ENCODE results near the gene OR5H6. TPM values are rescaled to one million over a fixed set of nuclear protein-coding genes. Genes with fewer than 3 reads are reported as not detected.

The OR5H6 gene
- total and polyA plus RNA-seq, 2 of the 13 experiments (the other 11 are each of a cell fraction or from before 2014, with no cell fraction given), result not detected

DNA sequence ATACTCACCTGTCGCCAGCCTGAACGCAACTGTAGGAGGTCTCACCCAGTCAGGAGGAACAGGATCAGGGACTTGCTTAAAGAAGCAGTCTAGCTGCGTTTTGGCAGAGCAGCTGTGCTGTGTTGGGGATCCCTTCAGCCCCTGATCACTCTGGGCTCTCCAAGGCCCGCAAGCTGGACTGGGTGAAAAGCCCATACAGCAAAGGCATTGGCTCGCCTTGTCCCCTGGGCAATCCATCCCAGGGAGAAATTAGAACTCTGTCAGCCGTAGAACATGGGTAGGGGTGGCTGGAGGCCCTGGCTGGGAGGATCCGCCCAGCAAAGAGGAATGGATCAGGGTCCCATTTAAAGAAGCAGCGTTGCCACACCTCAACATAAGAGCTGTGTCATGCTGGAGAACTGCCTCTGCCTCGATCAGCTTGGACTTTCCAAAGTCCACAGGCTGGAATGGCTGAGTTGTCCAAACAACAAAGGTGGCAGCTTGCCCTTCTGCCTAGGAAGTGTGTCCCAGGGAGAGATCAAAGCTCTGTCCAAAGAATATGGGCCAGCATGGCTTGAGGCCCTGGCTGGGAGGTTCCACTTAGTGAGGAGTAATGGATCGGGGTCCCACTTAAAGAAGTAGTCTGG is 27.4 kb downstream of the OR5H6 start (continued):
- TF ChIP-seq, protein P1, sequence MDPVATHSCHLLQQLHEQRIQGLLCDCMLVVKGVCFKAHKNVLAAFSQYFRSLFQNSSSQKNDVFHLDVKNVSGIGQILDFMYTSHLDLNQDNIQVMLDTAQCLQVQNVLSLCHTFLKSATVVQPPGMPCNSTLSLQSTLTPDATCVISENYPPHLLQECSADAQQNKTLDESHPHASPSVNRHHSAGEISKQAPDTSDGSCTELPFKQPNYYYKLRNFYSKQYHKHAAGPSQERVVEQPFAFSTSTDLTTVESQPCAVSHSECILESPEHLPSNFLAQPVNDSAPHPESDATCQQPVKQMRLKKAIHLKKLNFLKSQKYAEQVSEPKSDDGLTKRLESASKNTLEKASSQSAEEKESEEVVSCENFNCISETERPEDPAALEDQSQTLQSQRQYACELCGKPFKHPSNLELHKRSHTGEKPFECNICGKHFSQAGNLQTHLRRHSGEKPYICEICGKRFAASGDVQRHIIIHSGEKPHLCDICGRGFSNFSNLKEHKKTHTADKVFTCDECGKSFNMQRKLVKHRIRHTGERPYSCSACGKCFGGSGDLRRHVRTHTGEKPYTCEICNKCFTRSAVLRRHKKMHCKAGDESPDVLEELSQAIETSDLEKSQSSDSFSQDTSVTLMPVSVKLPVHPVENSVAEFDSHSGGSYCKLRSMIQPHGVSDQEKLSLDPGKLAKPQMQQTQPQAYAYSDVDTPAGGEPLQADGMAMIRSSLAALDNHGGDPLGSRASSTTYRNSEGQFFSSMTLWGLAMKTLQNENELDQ (CRISPR knock-in tag; IDR thresholded peaks at IDR 0.05; ENCODE audit: borderline replicate concordance), result no peak
- no peak for TF ChIP-seq HNRNPH1 (optimal IDR thresholded peaks at IDR 0.05; ENCODE audit: low read depth, low read length)
- no peak for TF ChIP-seq SRSF1 (optimal IDR thresholded peaks at IDR 0.05; ENCODE audit: low read depth, low read length)
- TF ChIP-seq RBFOX2 (IDR thresholded peaks at IDR 0.05; ENCODE audit: low read depth, low read length), result no peak
- no peak for TF ChIP-seq ATM (IDR thresholded peaks at IDR 0.05; ENCODE audit: borderline replicate concordance)
- TF ChIP-seq DPF2 (CRISPR knock-in tag; IDR thresholded peaks at IDR 0.05; ENCODE audit: borderline replicate concordance, low read depth), result no peak
- no peak for TF ChIP-seq DBP (CRISPR knock-in tag; IDR thresholded peaks at IDR 0.05; ENCODE audit: not compliant biosample characterization)
- no peak for TF ChIP-seq JDP2 (CRISPR knock-in tag; IDR thresholded peaks at IDR 0.05; ENCODE audit: borderline replicate concordance)
- no peak for TF ChIP-seq KAT7 (CRISPR knock-in tag; IDR thresholded peaks at IDR 0.05; ENCODE audit: borderline replicate concordance)
- TF ChIP-seq ZBTB42 (CRISPR knock-in tag; IDR thresholded peaks at IDR 0.05), result no peak
- TF ChIP-seq THAP8 (CRISPR knock-in tag; IDR thresholded peaks at IDR 0.05; ENCODE audit: borderline replicate concordance), result no peak
- TF ChIP-seq ZNF619 (CRISPR knock-in tag; IDR thresholded peaks at IDR 0.05), result no peak
- no peak for TF ChIP-seq SIN3A (IDR thresholded peaks at IDR 0.05; ENCODE audit: borderline replicate concordance, low read depth, low read length)
- no peak for TF ChIP-seq ZNF678 (CRISPR knock-in tag; IDR thresholded peaks at IDR 0.05)
- peak; percentile 66; the same call in 1 of the 2 replicates for TF ChIP-seq NFE2L2 (IDR thresholded peaks at IDR 0.05; ENCODE audit: low read length)
- no peak for TF ChIP-seq JUND (CRISPR knock-in tag; IDR thresholded peaks at IDR 0.05)
- TF ChIP-seq ARNT (IDR thresholded peaks at IDR 0.05), result no peak
- no peak for TF ChIP-seq ZBTB21 (CRISPR knock-in tag; IDR thresholded peaks at IDR 0.05)
- no peak for TF ChIP-seq ZNF724P (CRISPR knock-in tag; IDR thresholded peaks at IDR 0.05; ENCODE audit: borderline replicate concordance)
- TF ChIP-seq ARHGAP35 (CRISPR knock-in tag; IDR thresholded peaks at IDR 0.05; ENCODE audit: borderline replicate concordance), result no peak
- no peak for TF ChIP-seq STAT6 (CRISPR knock-in tag; IDR thresholded peaks at IDR 0.05; ENCODE audit: borderline replicate concordance)
- no peak for TF ChIP-seq ZSCAN5A (CRISPR knock-in tag; IDR thresholded peaks at IDR 0.05; ENCODE audit: borderline replicate concordance)
- no peak for TF ChIP-seq FOSL1 (CRISPR knock-in tag; IDR thresholded peaks at IDR 0.05; ENCODE audit: borderline replicate concordance)

All from HepG2 (cell line).